Activated naive CD8-positive, alpha-beta T cell treated with anti-CD3 and anti-CD28 coated beads, Interleukin-2, amount 50 U/mL, for 24 hours (primary cell): ENCODE measurements around the gene EGF.

Experiments
- ATAC-seq: fragments of 150-1000 bp; cut with Tn5 transposase; one replicate; pipeline ENCODE4 v1.10.0; 2021
- DNase-seq: peaks from one replicate; pipeline ENCODE4 v3.0.0; 2021
- H3K27ac Mint-ChIP-seq: one replicate; pipeline ENCODE4 v1.8.0; 2021; ENCODE audit warnings: mild to moderate bottlenecking, mixed read lengths
- H3K27me3 Mint-ChIP-seq: one replicate; pipeline ENCODE4 v1.8.0; 2021; ENCODE audit warnings: mixed read lengths
- H3K36me3 Mint-ChIP-seq: one replicate; pipeline ENCODE4 v1.8.0; 2021; ENCODE audit warnings: low read depth, mixed read lengths
- H3K4me1 Mint-ChIP-seq: one replicate; pipeline ENCODE4 v1.8.0; 2021; ENCODE audit warnings: mixed read lengths
- H3K4me3 Mint-ChIP-seq: one replicate; pipeline ENCODE4 v1.8.0; 2021; ENCODE audit warnings: mild to moderate bottlenecking, moderate library complexity, mixed read lengths
- H3K9me3 Mint-ChIP-seq: one replicate; pipeline ENCODE4 v1.8.0; 2021; ENCODE audit warnings: mixed read lengths

EGF gene

DNA sequence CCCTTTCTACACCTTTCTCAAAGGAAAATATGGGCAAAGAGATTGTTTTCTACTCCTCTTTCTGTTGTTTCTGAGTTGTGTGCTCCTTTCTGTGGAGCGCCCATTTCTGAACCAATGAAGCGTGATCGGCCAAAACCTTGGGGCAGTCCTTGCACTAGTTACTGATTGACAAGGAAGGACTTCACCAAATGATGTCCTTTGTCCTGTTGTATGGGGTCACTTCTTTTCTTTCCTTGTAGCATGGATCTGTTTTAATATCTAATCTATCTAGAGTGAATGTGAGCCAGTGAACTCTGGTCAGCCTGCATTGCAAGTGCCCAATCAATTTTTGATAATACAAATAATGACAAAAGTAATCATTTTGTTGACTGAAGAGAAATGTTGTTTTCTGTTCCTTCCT lies 94.5 kb downstream of the EGF start:
- Mint-ChIP-seq H3K36me3 (no peaks in the 10 kb centered on the region), H3K4me3 (no peak overlapping the region), H3K27me3 (peaks cover 4% of the 10 kb centered on the region), H3K4me1 (peaks cover 3% of the 10 kb centered on the region), H3K27ac (no peak overlapping the region), H3K9me3 (no peaks in the 10 kb centered on the region)
- ATAC-seq (no peak), DNase-seq (no peak)

DNA sequence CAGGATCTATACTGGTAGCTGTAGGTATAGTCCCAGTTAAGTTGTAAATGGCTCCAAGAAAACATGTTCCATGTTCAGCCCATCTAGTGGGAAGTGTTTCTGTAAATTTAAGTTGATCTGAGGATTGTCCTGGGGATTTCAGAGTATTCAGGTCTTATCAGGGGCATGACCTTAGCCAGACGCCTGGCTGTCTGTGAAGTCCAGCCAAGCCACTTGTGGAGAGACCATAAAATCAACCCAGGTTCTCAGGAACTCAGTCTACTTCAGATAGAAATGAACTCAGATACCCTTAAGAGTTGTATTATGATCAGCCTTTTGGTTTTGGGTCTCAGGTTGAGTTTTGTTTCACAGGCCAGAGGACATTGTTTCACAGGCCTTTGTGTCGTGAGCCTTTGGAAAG lies 95.9 kb downstream of the EGF start:
- peaks cover 3% of the 10 kb centered on the region for H3K4me1 Mint-ChIP-seq
- DNase-seq (no peak), ATAC-seq (no peak)
- H3K27ac Mint-ChIP-seq = no peak overlapping the region
- no peaks in the 10 kb centered on the region for H3K9me3 Mint-ChIP-seq
- peaks cover 4% of the 10 kb centered on the region for H3K27me3 Mint-ChIP-seq
- H3K4me3 Mint-ChIP-seq = no peak overlapping the region
- no peaks in the 10 kb centered on the region for H3K36me3 Mint-ChIP-seq

DNA sequence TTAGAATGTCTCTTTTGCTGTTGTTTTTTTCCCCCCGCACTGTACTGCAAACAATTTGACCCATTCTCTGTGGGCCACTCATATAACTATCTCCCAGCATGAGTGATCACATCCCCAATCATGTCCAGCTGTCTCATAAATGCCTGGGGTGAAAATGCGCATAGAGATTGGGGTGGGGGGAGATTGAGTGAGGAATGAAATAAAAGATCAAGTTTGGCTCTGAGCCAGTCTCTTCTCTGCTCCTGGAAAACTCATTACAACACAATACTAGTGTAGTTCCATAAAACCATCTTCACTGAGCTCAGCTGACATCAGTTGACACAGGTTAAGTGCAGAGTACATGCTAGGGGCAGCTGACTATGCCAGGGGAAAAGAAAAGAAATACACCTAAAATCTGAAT lies 96.9 kb downstream of the EGF start:
- Mint-ChIP-seq H3K27ac (no peak overlapping the region), H3K4me3 (no peak overlapping the region), H3K9me3 (no peaks in the 10 kb centered on the region), H3K4me1 (no peaks in the 10 kb centered on the region), H3K36me3 (no peaks in the 10 kb centered on the region), H3K27me3 (no peaks in the 10 kb centered on the region)
- ATAC-seq (no peak), DNase-seq (no peak)

DNA sequence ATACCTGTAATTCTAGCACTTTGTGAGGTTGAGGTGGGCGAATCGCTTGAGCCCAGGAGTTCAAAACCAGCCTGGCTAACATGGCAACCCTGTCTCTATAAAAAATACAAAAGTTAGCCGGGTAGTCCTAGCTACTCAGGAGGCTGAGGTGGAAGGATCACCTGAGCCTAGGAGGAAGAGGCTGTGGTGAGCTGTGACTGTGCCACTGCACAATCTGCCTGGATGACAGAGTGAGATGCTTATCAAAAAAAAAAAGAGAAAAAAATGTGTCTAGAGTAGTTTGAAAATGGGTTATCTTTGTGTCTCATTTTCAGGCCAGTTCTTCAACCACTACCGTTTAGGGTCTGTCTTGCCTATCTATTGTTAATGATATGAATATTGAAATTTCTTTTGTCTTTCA lies 98.1 kb downstream of the EGF start:
- Mint-ChIP-seq H3K27me3 (no peaks in the 10 kb centered on the region), H3K9me3 (no peaks in the 10 kb centered on the region), H3K4me3 (no peak overlapping the region), H3K4me1 (no peaks in the 10 kb centered on the region), H3K36me3 (no peaks in the 10 kb centered on the region), H3K27ac (no peak overlapping the region)
- no peak for DNase-seq
- ATAC-seq = no peak

DNA sequence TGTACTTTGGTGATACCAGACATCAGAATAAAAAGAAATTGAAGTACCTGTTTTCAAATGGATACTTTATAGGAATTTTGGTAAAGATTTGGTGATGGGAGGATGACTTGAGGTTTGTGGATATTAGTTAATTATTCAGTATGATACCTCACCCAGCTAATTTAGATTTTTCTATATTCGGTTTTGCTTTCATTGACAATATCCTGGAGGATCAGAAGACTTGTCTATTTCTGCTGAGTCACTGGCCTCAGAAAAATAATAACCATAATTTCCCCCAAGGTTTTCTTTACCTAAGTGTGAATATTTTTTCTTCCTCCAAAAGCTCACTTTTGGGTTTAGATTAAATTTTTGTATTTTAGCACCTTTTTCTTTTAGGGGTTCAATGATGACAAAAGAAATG lies 100.2 kb downstream of the EGF start:
- Mint-ChIP-seq H3K9me3 (no peaks in the 10 kb centered on the region), H3K4me1 (no peaks in the 10 kb centered on the region), H3K27ac (no peak overlapping the region), H3K4me3 (no peak overlapping the region), H3K36me3 (no peaks in the 10 kb centered on the region), H3K27me3 (no peaks in the 10 kb centered on the region)
- ATAC-seq (no peak), DNase-seq (no peak)

DNA sequence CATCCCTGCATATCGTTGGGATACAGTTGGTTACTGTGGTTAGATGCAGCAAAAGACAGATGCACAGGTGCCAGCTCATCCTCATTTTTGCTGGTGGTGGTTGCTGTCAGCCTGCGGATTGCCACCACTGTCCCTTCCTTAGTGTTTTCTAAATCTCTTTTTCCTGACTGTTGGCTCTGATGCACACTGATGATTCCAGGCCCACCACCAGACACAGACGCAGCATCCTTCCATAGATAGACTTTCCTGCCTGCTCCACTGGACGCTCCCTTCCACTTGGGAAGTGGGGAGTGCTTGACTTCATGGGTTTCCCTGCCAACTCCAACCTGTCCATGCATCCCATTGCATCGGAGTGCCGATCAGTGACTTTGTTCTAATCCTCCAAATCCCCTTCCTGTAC lies 101.5 kb downstream of the EGF start:
- peaks cover under 1% of the 10 kb centered on the region for H3K4me1 Mint-ChIP-seq
- ATAC-seq = no peak
- H3K4me3 Mint-ChIP-seq = no peak overlapping the region
- H3K36me3 Mint-ChIP-seq = no peaks in the 10 kb centered on the region
- no peaks in the 10 kb centered on the region for H3K9me3 Mint-ChIP-seq
- no peak overlapping the region for H3K27ac Mint-ChIP-seq
- DNase-seq = no peak
- H3K27me3 Mint-ChIP-seq = no peaks in the 10 kb centered on the region

DNA sequence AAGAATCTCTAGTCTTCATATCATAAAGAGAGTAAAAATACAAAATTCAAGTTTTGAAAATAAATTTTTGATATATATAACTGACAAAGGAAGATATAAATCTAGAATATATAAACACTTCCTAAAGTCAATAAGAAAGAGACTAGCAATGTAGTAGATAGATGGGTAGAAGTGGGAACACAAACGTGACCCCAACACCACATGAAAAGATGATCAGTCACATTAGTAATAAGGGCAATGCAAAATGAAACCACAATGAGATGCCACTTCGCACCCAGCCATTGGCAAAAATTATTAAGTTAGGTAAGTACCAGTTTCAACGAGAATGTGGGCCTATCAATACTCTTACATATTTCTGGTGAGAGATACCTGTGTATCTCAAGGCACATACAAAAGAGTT lies 106.5 kb downstream of the EGF start:
- Mint-ChIP-seq H3K36me3 (no peaks in the 10 kb centered on the region), H3K9me3 (no peaks in the 10 kb centered on the region), H3K27me3 (no peaks in the 10 kb centered on the region), H3K27ac (no peak overlapping the region), H3K4me3 (no peak overlapping the region), H3K4me1 (peaks cover 21% of the 10 kb centered on the region)
- no peak for DNase-seq
- no peak for ATAC-seq

DNA sequence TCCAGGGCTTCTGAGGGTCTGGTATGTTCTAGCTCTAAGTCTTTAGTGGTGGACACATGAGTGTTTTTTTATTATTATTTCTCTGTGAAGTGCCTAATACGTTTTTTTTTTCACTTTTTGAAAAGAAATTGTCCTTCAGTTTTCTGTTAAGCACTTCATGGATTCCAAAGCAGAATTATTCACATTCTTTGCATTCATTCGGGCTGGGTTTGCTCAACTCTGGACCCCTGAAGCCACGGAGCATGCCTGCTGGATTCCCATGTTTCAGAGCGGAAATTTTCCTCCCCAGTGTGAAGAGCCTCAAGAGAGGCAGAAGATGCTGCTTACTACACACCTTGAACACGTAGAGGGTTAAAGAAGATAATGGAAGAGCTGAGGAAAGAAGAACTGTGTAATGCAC lies 107.5 kb downstream of the EGF start:
- peaks cover 21% of the 10 kb centered on the region for H3K4me1 Mint-ChIP-seq
- H3K36me3 Mint-ChIP-seq = no peaks in the 10 kb centered on the region
- no peak overlapping the region for H3K27ac Mint-ChIP-seq
- H3K4me3 Mint-ChIP-seq = no peak overlapping the region
- DNase-seq (no peak), ATAC-seq (no peak)
- no peaks in the 10 kb centered on the region for H3K27me3 Mint-ChIP-seq
- H3K9me3 Mint-ChIP-seq = no peaks in the 10 kb centered on the region

DNA sequence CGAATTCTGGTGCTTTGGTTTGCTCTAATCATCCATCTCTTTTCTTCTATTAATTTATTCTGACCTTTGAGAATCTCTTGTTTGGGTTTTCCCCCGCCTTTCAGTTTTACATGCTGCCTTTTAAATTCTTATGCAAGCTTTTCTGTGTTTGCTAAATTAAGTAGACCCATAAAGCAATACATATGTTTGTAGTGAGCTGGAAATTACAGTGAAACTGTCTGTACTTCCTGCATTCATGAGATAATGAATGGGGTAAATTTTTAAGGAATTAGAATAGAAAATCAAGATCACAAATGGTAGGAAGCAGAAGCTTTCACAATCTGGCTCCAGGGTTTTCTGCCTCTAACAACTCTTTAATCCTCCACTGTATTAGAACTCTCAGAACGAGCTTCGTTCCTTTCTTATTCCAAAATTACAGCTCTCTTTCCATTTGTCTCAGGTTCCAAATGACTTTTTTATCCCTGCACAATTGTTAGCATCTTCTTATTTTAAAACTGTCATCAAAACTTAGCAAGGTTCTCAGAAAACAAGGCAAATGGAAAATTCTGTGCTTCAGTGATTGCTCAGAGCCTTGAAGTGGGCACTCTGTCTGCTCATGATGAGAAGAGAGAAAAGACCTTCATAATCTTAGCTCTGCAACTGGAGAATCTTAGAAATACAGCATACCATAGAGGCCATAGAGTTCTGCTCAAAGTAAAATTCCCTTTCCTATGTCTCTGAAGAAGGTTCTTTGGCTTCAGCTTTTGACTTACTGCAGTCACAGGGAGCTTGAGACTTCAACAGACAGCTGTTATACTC lies 108.2 kb downstream of the EGF start:
- DNase-seq = no peak
- Mint-ChIP-seq H3K27ac (no peak overlapping the region), H3K27me3 (no peaks in the 10 kb centered on the region), H3K4me3 (no peak overlapping the region), H3K36me3 (no peaks in the 10 kb centered on the region), H3K4me1 (peaks cover 21% of the 10 kb centered on the region), H3K9me3 (no peaks in the 10 kb centered on the region)
- peak; percentile 75 for ATAC-seq

DNA sequence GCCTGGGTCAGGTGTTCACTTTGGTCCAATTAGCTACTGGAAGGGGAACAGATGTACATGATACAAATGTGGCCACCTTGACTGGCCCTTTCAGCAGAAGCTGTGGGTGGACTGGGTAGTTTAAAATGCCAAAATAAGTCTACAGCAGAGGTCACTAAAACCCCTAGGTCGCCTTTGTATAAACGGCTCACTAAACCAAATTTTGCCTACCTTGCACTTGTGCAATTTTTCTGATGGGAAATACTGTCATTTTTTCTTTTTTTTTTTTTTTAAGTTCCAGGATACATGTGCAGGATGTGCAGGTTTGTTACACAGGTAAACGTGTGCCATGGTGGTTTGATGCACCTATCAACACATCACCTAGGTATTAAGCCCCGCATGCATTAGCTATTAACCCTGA lies 109.8 kb downstream of the EGF start:
- ATAC-seq (no peak), DNase-seq (no peak)
- Mint-ChIP-seq H3K36me3 (no peaks in the 10 kb centered on the region), H3K4me1 (peaks cover 21% of the 10 kb centered on the region), H3K9me3 (no peaks in the 10 kb centered on the region), H3K27ac (no peak overlapping the region), H3K4me3 (no peak overlapping the region), H3K27me3 (no peaks in the 10 kb centered on the region)

DNA sequence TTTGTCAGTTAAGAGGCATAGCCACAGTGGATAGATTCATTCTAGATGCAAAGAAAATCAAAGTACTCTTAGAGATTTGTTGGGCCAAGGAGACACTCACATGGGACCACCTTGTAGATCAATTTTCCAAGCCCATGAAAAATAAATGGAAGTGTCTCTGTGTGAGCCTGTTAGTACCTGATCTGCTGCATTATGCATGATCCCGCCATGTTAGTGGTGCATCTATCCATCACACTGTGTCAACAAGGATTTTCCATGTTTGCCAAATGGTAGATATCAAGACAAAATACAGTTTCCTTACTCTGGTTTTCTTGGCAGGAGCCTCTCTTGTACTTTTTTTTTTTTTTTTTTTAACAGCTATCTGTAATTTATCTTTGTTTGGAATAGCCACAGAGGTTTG lies 112.4 kb downstream of the EGF start:
- H3K4me3 Mint-ChIP-seq = no peak overlapping the region
- H3K4me1 Mint-ChIP-seq = peaks cover 14% of the 10 kb centered on the region
- H3K27ac Mint-ChIP-seq = no peak overlapping the region
- H3K9me3 Mint-ChIP-seq = no peaks in the 10 kb centered on the region
- DNase-seq (no peak), ATAC-seq (no peak)
- H3K27me3 Mint-ChIP-seq = peaks cover 1% of the 10 kb centered on the region
- no peaks in the 10 kb centered on the region for H3K36me3 Mint-ChIP-seq

DNA sequence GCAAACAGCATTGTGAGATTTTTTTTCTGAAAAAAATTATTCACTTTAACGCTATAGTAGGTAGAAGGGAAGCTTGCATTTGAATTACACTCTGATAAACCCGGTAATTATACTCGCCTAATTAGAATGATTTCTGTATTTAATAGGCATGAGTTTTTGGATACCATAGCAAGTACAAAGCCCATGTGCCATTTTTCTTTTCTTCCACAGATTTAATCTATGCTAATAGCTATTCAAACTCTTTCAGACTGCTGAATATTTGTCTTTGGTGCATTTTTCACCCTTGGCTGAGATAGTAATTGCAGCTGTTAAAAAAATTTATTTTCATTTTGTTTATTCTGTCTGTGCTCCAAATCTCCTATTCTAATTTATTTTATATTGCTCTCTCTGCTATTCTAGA lies 113.0 kb downstream of the EGF start:
- H3K36me3 Mint-ChIP-seq = no peaks in the 10 kb centered on the region
- ATAC-seq (no peak), DNase-seq (no peak)
- H3K4me3 Mint-ChIP-seq = no peak overlapping the region
- H3K27me3 Mint-ChIP-seq = peaks cover 4% of the 10 kb centered on the region
- no peaks in the 10 kb centered on the region for H3K9me3 Mint-ChIP-seq
- no peak overlapping the region for H3K27ac Mint-ChIP-seq
- H3K4me1 Mint-ChIP-seq = peaks cover 7% of the 10 kb centered on the region

DNA sequence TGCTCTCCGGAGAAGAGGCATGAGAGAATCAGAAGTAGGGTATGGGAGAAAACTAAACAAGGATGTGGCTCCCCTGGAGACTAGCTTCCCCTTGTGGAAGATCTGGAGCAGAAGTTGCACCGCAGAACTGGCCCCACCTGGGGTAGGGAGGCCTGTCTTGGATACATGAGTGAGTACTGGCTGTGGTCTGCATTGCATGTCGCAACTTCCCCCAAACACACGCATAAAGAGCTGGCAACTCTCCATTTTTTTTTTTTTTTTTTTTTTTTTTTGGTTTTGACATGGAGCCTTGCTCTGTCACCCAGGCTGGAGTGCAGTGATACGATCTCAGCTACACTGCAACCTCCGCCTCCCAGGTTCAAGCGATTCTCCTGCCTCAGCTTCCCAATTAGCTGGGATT lies 119.9 kb downstream of the EGF start:
- Mint-ChIP-seq H3K4me1 (peaks cover 8% of the 10 kb centered on the region), H3K36me3 (no peaks in the 10 kb centered on the region), H3K9me3 (no peaks in the 10 kb centered on the region), H3K27me3 (peaks cover 34% of the 10 kb centered on the region), H3K27ac (no peak overlapping the region), H3K4me3 (no peak overlapping the region)
- no peak for DNase-seq
- no peak for ATAC-seq

DNA sequence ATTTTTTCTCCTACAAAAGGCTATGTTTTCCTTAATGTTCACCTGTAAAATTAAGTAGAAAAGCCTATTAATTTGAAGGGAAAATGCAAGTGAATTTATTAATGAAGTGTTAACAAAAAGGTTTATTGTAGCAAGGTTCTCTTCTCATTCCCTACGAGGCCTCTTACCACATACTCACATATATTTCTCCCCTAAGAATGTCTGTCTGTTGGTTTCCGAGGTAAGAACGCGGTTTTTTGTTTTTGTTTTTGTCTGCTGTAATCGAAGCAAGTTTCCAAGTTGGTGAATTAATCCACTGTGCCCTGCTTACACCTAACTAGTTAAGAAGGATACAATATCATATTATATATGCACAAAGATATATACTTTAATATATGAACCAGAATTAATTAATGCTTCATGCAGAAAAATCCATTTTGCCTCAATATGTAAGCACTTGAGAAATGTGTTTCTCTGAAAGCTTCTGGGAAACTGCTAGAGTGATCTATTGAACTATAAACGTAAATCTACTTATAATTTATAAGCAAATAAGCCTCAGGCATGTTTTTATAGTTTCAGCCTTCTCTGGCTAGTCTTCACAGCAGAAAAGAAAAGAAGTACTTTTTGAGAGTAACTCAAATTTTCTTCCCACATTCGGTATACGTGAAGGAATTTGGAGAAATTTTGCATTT lies 120.8 kb downstream of the EGF start:
- no peaks in the 10 kb centered on the region for H3K9me3 Mint-ChIP-seq
- H3K4me3 Mint-ChIP-seq = no peak overlapping the region
- no peak for DNase-seq
- H3K36me3 Mint-ChIP-seq = no peaks in the 10 kb centered on the region
- H3K27ac Mint-ChIP-seq = no peak overlapping the region
- ATAC-seq = no peak
- H3K27me3 Mint-ChIP-seq = peaks cover 34% of the 10 kb centered on the region
- H3K4me1 Mint-ChIP-seq = peaks cover 8% of the 10 kb centered on the region

DNA sequence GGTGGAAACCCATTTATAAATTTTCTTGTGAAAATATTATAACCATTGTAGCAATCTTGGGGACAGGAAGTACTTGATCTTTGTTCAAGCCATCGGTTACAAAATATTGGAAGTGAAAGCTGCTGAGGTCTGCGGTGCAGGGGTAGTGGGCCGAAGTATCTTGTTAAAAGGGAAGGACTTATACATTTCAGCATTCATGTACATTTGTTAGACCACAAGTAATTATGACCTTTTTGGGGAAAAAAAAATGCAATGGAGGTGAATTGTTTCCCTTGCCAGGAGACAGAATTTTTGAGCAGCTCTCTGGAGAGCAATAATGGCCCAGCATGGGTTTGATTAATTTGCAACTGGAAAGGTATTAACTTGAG lies 121.3 kb downstream of the EGF start:
- Mint-ChIP-seq H3K36me3 (no peaks in the 10 kb centered on the region), H3K9me3 (no peaks in the 10 kb centered on the region), H3K27ac (no peak overlapping the region), H3K4me1 (peaks cover 8% of the 10 kb centered on the region), H3K27me3 (peaks cover 34% of the 10 kb centered on the region), H3K4me3 (no peak overlapping the region)
- ATAC-seq (no peak), DNase-seq (no peak)
